GM19025 (cell line): Measurements from ENCODE around the gene ODAM.
"Not testable (repeated sequence)": the region's sequence is repeated elsewhere in the genome, so short reads cannot be mapped to it uniquely, and the experiment has no call there.

Experiments used
- ATAC-seq: cut with Tn5 transposase; IDR thresholded peaks from one replicate; pipeline ENCODE4 v1.9.1; 2021; ENCODE audit warnings: mild to moderate bottlenecking, low read depth, moderate library complexity; ENCODE audit not compliant: unreplicated experiment

Gene ODAM

DNA sequence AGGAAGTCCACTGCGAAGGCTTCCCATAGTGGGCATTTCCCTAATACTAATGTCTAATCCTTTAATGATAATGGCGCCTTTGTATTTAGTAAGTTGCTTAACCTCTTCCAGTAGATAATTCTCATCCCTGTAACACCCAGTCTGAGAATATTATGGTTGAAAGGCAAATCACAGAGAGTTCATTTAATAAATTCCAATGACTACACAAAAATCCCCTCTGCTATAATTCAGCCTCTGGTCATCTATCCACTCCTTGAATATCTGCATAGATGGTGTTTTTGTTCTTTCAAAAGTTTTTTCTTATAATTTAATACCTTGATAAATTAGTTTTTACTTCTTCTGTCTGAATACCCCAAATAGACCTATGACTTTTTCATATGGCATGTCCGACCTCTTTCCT, 25.9 kb downstream of the ODAM start:
- not testable (repeated sequence) for ATAC-seq

DNA sequence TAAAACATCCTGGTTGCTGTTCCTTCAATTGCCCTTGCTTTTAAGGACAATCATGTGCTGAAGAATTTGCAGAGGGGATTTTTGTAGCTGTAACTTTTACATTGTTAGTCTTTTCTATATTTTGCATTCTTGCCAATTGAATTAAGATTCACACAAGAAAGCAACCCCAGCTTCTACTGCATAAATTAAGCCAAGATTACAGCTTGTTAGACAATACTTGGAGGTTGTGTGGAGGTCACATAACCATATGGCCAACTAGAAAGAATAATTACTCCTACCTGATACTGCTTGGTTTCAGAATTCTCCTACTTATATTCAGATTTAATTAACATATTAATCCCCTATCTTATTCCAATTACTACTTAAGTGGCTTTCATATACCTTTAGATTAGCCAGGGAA, 26.3 kb downstream of the ODAM start:
- ATAC-seq, result not testable (repeated sequence)

DNA sequence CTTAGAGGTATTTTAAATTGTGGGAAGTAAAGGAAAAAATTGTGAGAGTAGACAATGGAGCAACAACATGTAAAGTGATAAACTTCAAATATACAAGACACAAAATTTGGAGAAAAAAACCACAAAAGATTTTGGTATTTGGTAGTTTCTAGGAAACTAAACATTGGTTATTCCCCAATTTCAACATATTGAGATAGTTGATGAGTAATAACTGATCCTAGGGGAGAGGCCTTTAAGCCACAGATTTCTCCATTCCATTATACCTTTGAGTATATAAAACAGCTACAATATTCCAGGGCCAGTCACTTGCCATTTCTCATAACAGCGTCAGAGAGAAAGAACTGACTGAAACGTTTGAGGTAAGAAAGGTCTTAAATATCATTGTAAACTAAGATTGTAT, 30.3 kb downstream of the ODAM start, which contains the start of gene FDCSP:
Gene FDCSP (plus strand): TSS at position 301 of the 400 bp plus-strand sequence. CDS start 5,071 bp downstream, outside the sequence.
- no peak for ATAC-seq

DNA sequence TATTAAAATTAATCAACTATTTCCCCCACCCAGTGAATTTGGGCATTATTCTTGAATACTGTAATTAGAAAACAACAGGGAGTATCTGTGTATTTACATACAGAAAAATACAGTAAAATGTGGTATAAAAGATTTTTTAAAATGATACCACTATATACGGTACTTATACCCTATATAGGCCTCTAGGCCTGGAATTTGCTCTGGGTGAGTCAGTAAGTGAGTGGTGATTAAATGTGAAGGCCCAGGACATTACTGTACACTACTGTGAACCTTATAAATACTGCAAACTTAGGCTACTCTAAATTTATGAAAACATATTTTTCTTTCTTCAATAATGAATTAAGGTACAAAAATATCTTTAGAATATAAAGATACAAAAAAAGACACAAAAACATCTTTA, 40.6 kb downstream of the ODAM start:
- no peak for ATAC-seq

GRCh38 chr4:70239131-70239883, 43.8 kb downstream of the ODAM start:
- no peak for ATAC-seq

GRCh38 chr4:70239884-70240591, 44.5 kb downstream of the ODAM start:
- no peak for ATAC-seq

- not testable (repeated sequence) for ATAC-seq
Observed at GRCh38 chr4:70242297-70242696, 46.8 kb downstream of the ODAM start, which contains the start of gene CSN3. Gene CSN3 (plus strand): TSS chr4:70242597. CDS start chr4:70244820, 2,223 bp downstream.

- ATAC-seq, result no peak
Observed at GRCh38 chr4:70243091-70243490, 47.6 kb downstream of the ODAM start.

- no peak for ATAC-seq
Observed at GRCh38 chr4:70251250-70251944, 55.9 kb downstream of the ODAM start.

DNA sequence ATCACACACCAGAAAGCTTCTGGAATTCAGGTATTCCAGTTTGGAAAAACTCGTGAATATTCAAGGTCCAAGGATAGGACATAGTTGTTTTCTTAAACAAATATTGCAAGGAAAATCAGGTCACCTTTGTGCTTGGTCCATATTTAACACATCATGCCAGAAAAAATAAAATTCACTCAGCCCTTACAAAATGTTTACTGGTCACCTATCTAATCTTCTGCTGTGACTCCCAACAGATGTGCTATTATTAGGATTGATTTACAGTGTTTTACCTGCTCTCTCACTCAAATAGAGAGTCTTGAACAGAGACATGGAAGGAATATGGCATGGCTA, 56.4 kb downstream of the ODAM start:
- no peak for ATAC-seq
